SK-N-SH treated with all-trans-retinoic acid at 6 μM for 48 hours (cell line): Measurements from ENCODE around the gene CLDN18.

Source experiments
- ATAC-seq: fragments of 200-7000 bp; cut with Tn5 transposase; 3 replicates; pipeline ENCODE4 v1.9.1; 2020; ENCODE audit warnings: mild to moderate bottlenecking, moderate library complexity
- ARNTL ChIP-seq: fragments of 450-650 bp; formaldehyde crosslinking; IDR thresholded peaks from 2 replicates; pipeline ENCODE4 v1.5.0; 2020; ENCODE audit warnings: low read depth, mild to moderate bottlenecking, moderate library complexity, borderline replicate concordance
- BACH2 ChIP-seq: fragments of 250-450 bp; sonication (Bioruptor Pico); IDR thresholded peaks from 2 replicates; pipeline ENCODE4 v1.9.0; 2021; ENCODE audit warnings: mild to moderate bottlenecking, borderline replicate concordance
- CSDC2 ChIP-seq: fragments of 250-450 bp; sonication (Bioruptor Pico); IDR thresholded peaks from 2 replicates; pipeline ENCODE4 v1.5.0; 2020; ENCODE audit warnings: mild to moderate bottlenecking, moderate library complexity
- ESRRG ChIP-seq: fragments of 250-450 bp; sonication (Bioruptor Pico); IDR thresholded peaks from 2 replicates; pipeline ENCODE4 v1.6.1; 2021; ENCODE audit warnings: mild to moderate bottlenecking
- GLIS3 ChIP-seq: fragments of 250-450 bp; sonication (Bioruptor Pico); IDR thresholded peaks from 2 replicates; pipeline ENCODE4 v1.5.0; 2020; ENCODE audit warnings: mild to moderate bottlenecking, moderate library complexity
- ISL1 ChIP-seq: fragments of 250-450 bp; sonication (Bioruptor Pico); IDR thresholded peaks from 2 replicates; pipeline ENCODE4 v2.1.2; 2022; ENCODE audit warnings: mild to moderate bottlenecking, moderate library complexity
- OSR1 ChIP-seq: fragments of 250-450 bp; sonication (Bioruptor Pico); IDR thresholded peaks from 2 replicates; pipeline ENCODE4 v1.8.0; 2022; ENCODE audit warnings: moderate library complexity, mild to moderate bottlenecking, inconsistent platforms
- RARB ChIP-seq: fragments of 250-450 bp; sonication (Bioruptor Pico); IDR thresholded peaks from 2 replicates; pipeline ENCODE4 v1.8.0; 2021; ENCODE audit warnings: mild to moderate bottlenecking, moderate library complexity
- SNAI2 ChIP-seq: fragments of 250-450 bp; sonication (Bioruptor Pico); IDR thresholded peaks from 2 replicates; pipeline ENCODE4 v1.5.0; 2020; ENCODE audit warnings: mild to moderate bottlenecking, moderate library complexity
- TCF4 ChIP-seq: fragments of 250-450 bp; sonication (Bioruptor Pico); IDR thresholded peaks from 2 replicates; pipeline ENCODE4 v1.8.0; 2021; ENCODE audit warnings: mild to moderate bottlenecking, moderate library complexity, borderline replicate concordance
- TOX ChIP-seq: fragments of 250-450 bp; sonication (Bioruptor Pico); IDR thresholded peaks from 2 replicates; pipeline ENCODE4 v1.8.0; 2021; ENCODE audit warnings: mild to moderate bottlenecking, moderate library complexity, borderline replicate concordance
- TSHZ2 ChIP-seq: fragments of 250-450 bp; sonication (Bioruptor Pico); IDR thresholded peaks from 2 replicates; pipeline ENCODE4 v1.5.0; 2020; ENCODE audit warnings: mild to moderate bottlenecking, moderate library complexity
- ZC3H10 ChIP-seq: fragments of 250-450 bp; sonication (Bioruptor Pico); IDR thresholded peaks from 2 replicates; pipeline ENCODE4 v1.5.1; 2021; ENCODE audit warnings: mild to moderate bottlenecking, moderate library complexity
- ZFP3 ChIP-seq: fragments of 250-450 bp; sonication (Bioruptor Pico); IDR thresholded peaks from 2 replicates; pipeline ENCODE4 v1.5.0; 2020; ENCODE audit warnings: mild to moderate bottlenecking, moderate library complexity
- ZFP30 ChIP-seq: fragments of 450-650 bp; formaldehyde crosslinking; IDR thresholded peaks from 2 replicates; pipeline ENCODE4 v1.5.0; 2022; ENCODE audit warnings: mild to moderate bottlenecking, moderate library complexity
- ZNF565 ChIP-seq: fragments of 450-650 bp; formaldehyde crosslinking; conservative IDR thresholded peaks from 2 replicates; pipeline ENCODE4 v1.5.0; 2020; ENCODE audit warnings: low read depth, mild to moderate bottlenecking, moderate library complexity
- ZNF70 ChIP-seq: fragments of 450-650 bp; formaldehyde crosslinking; IDR thresholded peaks from 2 replicates; pipeline ENCODE4 v1.5.0; 2020; ENCODE audit warnings: mild to moderate bottlenecking, moderate library complexity
- ZNF8 ChIP-seq: fragments of 450-650 bp; formaldehyde crosslinking; IDR thresholded peaks from 2 replicates; pipeline ENCODE4 v1.5.0; 2020; ENCODE audit warnings: mild to moderate bottlenecking, moderate library complexity
- TF ChIP-seq, protein P1 (sequence below): fragments of 250-450 bp; sonication (Bioruptor Pico); IDR thresholded peaks from 2 replicates; pipeline ENCODE4 v1.5.1; 2020; ENCODE audit warnings: low read depth, mild to moderate bottlenecking, moderate library complexity
- TF ChIP-seq, protein P2 (sequence below): fragments of 250-450 bp; sonication (Bioruptor Pico); IDR thresholded peaks from 2 replicates; pipeline ENCODE4 v1.8.0; 2020; ENCODE audit warnings: mild to moderate bottlenecking, moderate library complexity, borderline replicate concordance
- TF ChIP-seq, protein P3 (sequence below): fragments of 250-450 bp; sonication (Bioruptor Pico); IDR thresholded peaks from 2 replicates; pipeline ENCODE4 v1.8.0; 2021; ENCODE audit warnings: low read depth, mild to moderate bottlenecking, moderate library complexity, borderline replicate concordance
- TF ChIP-seq, protein P4 (sequence below): fragments of 250-450 bp; sonication (Bioruptor Pico); IDR thresholded peaks from 2 replicates; pipeline ENCODE4 v1.5.1; 2021; ENCODE audit warnings: mild to moderate bottlenecking, moderate library complexity

The CLDN18 gene

DNA sequence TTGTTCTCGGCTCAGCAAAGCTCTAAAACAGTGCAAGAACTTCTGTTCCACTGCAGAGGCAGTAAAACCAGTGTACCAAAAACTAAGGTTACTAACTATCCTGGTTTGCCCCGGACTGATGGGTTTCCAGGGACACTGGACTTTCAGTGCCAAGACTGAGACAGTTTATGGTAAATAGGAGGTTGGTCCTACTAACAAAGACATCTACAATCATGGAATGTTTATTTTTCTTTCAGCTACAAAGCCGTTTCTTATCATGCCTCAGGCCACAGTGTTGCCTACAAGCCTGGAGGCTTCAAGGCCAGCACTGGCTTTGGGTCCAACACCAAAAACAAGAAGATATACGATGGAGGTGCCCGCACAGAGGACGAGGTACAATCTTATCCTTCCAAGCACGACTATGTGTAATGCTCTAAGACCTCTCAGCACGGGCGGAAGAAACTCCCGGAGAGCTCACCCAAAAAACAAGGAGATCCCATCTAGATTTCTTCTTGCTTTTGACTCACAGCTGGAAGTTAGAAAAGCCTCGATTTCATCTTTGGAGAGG is 20.8 kb downstream of the CLDN18 start:
- ATAC-seq = no peak
- TF ChIP-seq, protein P1, sequence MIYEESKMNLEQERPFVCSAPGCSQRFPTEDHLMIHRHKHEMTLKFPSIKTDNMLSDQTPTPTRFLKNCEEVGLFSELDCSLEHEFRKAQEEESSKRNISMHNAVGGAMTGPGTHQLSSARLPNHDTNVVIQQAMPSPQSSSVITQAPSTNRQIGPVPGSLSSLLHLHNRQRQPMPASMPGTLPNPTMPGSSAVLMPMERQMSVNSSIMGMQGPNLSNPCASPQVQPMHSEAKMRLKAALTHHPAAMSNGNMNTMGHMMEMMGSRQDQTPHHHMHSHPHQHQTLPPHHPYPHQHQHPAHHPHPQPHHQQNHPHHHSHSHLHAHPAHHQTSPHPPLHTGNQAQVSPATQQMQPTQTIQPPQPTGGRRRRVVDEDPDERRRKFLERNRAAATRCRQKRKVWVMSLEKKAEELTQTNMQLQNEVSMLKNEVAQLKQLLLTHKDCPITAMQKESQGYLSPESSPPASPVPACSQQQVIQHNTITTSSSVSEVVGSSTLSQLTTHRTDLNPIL (CRISPR knock-in tag) = no peak
- TF ChIP-seq BACH2 (CRISPR knock-in tag) = no peak
- no peak for TF ChIP-seq GLIS3 (CRISPR knock-in tag)
- TF ChIP-seq ZNF565 (CRISPR knock-in tag) = no peak
- TF ChIP-seq TCF4 (CRISPR knock-in tag) = no peak

- no peak for TF ChIP-seq OSR1 (CRISPR knock-in tag)
- TF ChIP-seq ZC3H10 (CRISPR knock-in tag) = no peak
- TF ChIP-seq, protein P2, sequence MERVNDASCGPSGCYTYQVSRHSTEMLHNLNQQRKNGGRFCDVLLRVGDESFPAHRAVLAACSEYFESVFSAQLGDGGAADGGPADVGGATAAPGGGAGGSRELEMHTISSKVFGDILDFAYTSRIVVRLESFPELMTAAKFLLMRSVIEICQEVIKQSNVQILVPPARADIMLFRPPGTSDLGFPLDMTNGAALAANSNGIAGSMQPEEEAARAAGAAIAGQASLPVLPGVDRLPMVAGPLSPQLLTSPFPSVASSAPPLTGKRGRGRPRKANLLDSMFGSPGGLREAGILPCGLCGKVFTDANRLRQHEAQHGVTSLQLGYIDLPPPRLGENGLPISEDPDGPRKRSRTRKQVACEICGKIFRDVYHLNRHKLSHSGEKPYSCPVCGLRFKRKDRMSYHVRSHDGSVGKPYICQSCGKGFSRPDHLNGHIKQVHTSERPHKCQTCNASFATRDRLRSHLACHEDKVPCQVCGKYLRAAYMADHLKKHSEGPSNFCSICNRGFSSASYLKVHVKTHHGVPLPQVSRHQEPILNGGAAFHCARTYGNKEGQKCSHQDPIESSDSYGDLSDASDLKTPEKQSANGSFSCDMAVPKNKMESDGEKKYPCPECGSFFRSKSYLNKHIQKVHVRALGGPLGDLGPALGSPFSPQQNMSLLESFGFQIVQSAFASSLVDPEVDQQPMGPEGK (CRISPR knock-in tag) = no peak
- no peak for TF ChIP-seq ZNF70
- no peak for TF ChIP-seq ISL1 (CRISPR knock-in tag)
- TF ChIP-seq SNAI2 = no peak
- TF ChIP-seq ZFP30 (CRISPR knock-in tag) = no peak
- no peak for TF ChIP-seq GLIS3 (CRISPR knock-in tag)
- no peak for TF ChIP-seq BACH2 (CRISPR knock-in tag)
- TF ChIP-seq, protein P3, sequence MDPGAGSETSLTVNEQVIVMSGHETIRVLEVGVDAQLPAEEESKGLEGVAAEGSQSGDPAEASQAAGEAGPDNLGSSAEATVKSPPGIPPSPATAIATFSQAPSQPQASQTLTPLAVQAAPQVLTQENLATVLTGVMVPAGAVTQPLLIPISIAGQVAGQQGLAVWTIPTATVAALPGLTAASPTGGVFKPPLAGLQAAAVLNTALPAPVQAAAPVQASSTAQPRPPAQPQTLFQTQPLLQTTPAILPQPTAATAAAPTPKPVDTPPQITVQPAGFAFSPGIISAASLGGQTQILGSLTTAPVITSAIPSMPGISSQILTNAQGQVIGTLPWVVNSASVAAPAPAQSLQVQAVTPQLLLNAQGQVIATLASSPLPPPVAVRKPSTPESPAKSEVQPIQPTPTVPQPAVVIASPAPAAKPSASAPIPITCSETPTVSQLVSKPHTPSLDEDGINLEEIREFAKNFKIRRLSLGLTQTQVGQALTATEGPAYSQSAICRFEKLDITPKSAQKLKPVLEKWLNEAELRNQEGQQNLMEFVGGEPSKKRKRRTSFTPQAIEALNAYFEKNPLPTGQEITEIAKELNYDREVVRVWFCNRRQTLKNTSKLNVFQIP (CRISPR knock-in tag) = no peak
- TF ChIP-seq TCF4 (CRISPR knock-in tag) = no peak
- no peak for TF ChIP-seq ARNTL (CRISPR knock-in tag)
- TF ChIP-seq ZNF565 (CRISPR knock-in tag) = no peak
- TF ChIP-seq, protein P1 (CRISPR knock-in tag) = no peak
- TF ChIP-seq TSHZ2 (CRISPR knock-in tag) = no peak
- TF ChIP-seq CSDC2 (CRISPR knock-in tag) = no peak
- TF ChIP-seq RARB (CRISPR knock-in tag) = no peak
- no peak for TF ChIP-seq ZNF8 (CRISPR knock-in tag)
- TF ChIP-seq ESRRG (CRISPR knock-in tag) = no peak
- no peak for ATAC-seq
Observed at GRCh38 chr3:138031536-138031935, 21.6 kb downstream of the CLDN18 start.

DNA sequence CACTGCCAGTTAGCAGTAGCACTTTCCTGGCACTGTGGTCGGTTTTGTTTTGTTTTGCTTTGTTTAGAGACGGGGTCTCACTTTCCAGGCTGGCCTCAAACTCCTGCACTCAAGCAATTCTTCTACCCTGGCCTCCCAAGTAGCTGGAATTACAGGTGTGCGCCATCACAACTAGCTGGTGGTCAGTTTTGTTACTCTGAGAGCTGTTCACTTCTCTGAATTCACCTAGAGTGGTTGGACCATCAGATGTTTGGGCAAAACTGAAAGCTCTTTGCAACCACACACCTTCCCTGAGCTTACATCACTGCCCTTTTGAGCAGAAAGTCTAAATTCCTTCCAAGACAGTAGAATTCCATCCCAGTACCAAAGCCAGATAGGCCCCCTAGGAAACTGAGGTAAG is 22.6 kb downstream of the CLDN18 start:
- TF ChIP-seq SNAI2 (no peak), ZNF565 (CRISPR knock-in tag) (no peak), RARB (CRISPR knock-in tag) (no peak), ZNF70 (no peak), BACH2 (CRISPR knock-in tag) (no peak), CSDC2 (CRISPR knock-in tag) (no peak), ESRRG (CRISPR knock-in tag) (no peak), OSR1 (CRISPR knock-in tag) (no peak), ZFP3 (CRISPR knock-in tag) (no peak), TOX (no peak), ISL1 (CRISPR knock-in tag) (no peak)
- TF ChIP-seq, protein P1 (CRISPR knock-in tag) = no peak
- TF ChIP-seq, protein P2 (CRISPR knock-in tag) = no peak
- TF ChIP-seq, protein P4, sequence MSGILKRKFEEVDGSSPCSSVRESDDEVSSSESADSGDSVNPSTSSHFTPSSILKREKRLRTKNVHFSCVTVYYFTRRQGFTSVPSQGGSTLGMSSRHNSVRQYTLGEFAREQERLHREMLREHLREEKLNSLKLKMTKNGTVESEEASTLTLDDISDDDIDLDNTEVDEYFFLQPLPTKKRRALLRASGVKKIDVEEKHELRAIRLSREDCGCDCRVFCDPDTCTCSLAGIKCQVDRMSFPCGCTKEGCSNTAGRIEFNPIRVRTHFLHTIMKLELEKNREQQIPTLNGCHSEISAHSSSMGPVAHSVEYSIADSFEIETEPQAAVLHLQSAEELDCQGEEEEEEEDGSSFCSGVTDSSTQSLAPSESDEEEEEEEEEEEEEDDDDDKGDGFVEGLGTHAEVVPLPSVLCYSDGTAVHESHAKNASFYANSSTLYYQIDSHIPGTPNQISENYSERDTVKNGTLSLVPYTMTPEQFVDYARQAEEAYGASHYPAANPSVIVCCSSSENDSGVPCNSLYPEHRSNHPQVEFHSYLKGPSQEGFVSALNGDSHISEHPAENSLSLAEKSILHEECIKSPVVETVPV = no peak
- ATAC-seq = no peak
